Stomach (tissue), 4 donors: ENCODE data around the gene KRABD2.

Experiments
- CTCF ChIP-seq, 7 experiments: fragments of 450-650 bp in 4 of 7; fragments of 200-600 bp in 3 of 7; sonication (generic) in 3 of 7; IDR thresholded peaks; one replicate each; pipeline ENCODE4 v1.5.1; 2016 to 2019; ENCODE audit warnings: antibody characterized with exemption in 7 of 7, control low read depth in 2 of 7, mild to moderate bottlenecking in 1 of 7
- POLR2A ChIP-seq, 4 donors: fragments of 450-650 bp; IDR thresholded peaks; one replicate each; pipeline ENCODE4 v1.6.1; 2016; ENCODE audit warnings: antibody characterized with exemption in 4 of 4, control low read depth in 2 of 4, mild to moderate bottlenecking in 1 of 4, moderate library complexity in 1 of 4
- POLR2AphosphoS5 ChIP-seq, 3 donors: sonication (generic); formaldehyde crosslinking; IDR thresholded peaks; one replicate each; pipeline ENCODE4 v1.6.1; 2016; ENCODE audit warnings: antibody characterized with exemption in 3 of 3

GRCh38 chr17:8413328-8413727 lies 36.8 kb upstream of the KRABD2 start:
- TF ChIP-seq POLR2AphosphoS5 (IDR thresholded peaks at IDR 0.05) (no peak), POLR2A (IDR thresholded peaks at IDR 0.05) (no peak), CTCF (IDR thresholded peaks at IDR 0.05) (no peak)
